NCI-H2081 (cell line): ENCODE results near the gene ABCA2.

Experiments used
- DNase-seq, 2 experiments: peaks; one replicate each; lab custom pipeline; 2025; lab: John Stamatoyannopoulos, UW

Gene ABCA2

DNA sequence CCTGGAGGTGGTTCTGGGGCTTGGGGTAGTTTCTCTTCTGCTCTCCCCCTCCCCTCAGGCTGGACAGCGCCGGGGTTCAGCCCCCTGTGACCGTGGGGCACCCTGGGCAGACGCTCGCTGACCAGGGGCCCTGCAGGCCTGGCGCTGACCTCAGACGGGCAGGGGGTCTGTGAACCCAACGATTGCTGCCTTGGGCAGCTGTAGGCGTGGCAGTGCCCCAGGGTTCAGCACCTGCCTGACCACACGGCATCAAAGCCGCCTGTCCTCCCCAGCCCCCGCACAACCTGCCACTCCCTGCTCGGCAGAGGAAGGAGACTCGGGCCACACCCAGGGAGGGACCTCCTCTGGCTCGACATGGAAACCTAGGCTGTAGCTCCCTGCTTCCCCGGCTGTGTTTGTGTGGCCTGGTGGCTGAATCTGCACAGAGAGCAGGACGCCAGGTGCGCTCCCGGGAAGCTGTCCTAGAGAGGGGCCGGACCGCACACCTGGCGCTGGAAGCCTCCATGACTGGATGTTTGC, 63.8 kb downstream of the ABCA2 start:
- DNase-seq, result no peak

DNA sequence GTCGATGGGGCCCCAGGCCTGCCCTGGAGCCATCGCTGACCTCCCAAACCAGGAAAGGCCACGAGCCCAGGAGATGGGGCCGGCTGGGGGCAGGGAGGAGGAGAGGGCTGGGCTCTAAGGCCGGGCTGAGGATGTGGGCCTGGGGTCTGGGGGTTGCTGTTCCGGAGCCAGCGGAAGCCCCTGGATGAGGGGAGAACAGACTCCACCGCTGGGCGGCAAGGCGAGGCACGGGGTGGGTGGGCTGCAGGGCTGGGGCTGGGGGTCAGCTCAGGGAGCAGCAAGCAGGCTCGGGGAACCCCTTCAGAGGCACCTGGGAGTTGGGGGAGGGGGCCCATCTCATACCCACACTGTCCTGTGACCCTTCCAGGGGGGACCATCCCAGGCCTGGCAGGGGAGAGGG, 64.3 kb downstream of the ABCA2 start:
- DNase-seq, result no peak

DNA sequence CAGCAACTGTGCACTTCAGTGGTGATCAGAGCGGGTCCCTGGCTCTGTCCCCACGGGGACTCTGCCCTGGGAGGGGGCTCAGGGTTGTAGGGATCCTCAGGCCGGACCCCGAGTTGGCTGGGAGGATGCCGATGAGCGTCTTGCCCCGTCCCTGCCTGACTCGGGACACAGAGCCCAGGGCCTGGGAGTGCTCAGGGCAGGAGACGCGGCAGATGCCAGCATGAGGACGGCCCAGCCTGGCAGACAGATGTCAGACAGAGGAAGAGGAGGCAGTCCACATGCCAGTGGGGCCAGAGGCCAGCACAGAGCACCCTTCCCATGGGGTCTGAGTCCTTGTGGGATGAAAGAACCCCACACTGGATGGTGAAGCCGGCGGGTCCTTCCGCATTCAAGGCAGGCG, 64.7 kb downstream of the ABCA2 start:
- DNase-seq, result no peak

DNA sequence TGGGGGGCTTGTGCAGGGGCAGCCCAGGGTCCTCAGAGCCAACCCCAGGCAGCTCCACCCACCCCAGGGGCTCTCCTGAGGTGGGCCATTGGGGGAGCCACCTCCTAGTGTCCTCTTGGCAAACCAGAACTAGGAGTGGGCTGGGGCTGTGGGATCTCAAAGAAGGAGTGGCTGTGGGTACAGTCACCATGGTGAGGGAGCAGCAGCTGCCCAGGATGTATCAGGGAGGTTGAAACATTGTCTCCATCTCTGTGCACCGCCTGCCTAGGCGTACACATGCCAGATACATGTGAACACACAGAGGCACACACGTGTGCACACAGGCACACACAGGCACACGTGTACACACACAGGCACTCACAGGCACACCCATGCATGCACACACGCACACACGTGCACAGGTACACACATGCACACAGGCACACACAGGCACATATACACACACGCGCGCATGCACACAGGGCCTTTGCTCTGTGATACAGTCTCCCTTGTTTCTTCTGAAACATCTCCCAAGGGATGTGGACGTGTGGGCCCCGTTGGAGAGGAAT, 65.3 kb downstream of the ABCA2 start:
- no peak for DNase-seq

DNA sequence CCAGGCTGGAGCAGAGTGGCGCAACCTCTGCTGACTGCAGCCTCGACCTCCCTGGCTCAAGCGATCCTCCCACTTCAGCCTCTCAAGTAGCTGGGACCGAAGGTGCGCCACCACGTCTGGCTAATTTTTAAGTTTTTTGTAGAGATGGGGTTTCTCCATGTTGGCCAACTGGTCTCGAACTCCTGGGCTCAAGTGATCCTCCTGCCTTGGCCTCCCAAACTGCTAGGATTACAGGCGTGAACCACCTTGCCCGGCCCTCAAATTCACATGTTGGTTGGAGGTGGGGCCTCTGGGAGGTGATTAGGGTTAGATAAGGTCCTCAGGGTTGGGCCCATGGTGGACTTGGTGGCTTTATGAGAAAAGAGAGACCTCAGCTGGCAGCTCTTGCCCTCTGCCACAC, 65.9 kb downstream of the ABCA2 start:
- DNase-seq, result no peak

DNA sequence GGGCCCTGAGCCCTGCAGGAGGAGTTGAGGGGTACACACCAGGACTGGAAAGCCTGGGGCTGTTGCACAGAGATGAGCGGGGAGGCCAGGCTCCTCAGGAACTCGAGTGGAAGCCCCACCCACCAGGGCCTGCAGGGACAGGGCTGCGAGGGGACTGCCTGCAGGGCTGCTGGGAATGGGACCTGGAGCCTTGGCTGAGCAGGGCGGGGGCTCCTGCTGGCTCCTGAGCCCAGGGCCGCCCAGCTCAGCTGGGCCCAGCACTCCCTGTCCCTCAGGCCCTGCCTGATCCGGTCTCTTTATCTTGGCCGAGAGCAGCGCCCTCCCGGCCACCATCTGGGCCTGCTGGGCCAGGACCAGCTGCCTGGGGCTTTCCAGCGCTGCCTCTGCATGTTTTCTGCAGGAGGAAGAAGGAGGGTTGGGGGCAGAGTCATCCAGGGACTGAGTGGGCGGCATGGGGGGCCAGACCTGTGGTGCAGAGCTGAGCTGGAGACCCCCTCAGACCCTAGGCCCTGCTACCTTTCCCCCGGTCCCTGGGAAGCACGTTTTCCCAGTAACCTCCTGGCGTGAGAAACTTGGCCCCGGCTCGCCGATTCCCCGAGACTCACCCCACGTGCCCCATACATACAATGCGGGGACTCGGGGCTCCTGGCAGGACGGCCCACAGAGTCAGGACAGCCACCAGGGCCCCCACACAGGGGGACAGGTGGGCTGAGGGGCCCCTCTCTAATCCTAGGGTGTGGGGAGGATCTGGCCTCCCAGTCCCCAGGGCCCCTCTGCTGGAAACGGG, 66.6 kb downstream of the ABCA2 start:
- no peak for DNase-seq

GRCh38 chr9:136960938-136961275, 67.1 kb downstream of the ABCA2 start:
- no peak for DNase-seq

DNA sequence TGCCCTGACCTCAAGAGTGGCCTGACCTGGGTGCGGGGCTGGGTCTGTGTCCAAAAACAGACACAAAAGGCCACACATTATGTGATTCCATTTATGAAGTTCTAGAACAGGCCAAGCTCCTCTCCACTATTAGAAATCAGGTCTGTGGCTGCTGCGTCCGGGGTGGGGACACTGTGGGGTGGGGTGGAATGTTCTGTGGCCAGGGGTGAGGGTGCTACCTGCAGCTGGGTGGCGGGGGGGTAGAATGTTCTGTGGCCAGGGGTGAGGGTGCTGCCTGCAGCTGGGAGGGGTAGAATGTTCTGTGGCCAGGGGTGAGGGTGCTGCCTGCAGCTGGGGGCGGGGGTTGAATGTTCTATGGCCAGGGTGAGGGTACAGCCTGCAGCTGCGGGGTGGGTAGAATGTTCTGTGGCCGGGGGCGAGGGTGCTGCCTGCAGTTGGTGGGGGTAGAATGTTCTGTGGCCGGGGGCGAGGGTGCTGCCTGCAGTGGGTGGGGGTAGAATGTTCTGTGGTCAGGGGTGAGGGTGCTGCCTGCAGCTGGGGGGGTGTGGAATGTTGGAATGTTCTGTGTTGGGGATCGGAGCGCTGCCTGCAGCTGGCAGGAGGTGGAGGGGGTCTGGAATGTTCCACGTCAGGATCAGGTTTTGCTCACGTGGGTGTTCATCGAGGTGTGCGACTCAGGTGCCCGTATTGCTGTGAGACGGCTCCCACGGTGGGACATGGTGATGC, 67.7 kb downstream of the ABCA2 start:
- DNase-seq, result no peak

DNA sequence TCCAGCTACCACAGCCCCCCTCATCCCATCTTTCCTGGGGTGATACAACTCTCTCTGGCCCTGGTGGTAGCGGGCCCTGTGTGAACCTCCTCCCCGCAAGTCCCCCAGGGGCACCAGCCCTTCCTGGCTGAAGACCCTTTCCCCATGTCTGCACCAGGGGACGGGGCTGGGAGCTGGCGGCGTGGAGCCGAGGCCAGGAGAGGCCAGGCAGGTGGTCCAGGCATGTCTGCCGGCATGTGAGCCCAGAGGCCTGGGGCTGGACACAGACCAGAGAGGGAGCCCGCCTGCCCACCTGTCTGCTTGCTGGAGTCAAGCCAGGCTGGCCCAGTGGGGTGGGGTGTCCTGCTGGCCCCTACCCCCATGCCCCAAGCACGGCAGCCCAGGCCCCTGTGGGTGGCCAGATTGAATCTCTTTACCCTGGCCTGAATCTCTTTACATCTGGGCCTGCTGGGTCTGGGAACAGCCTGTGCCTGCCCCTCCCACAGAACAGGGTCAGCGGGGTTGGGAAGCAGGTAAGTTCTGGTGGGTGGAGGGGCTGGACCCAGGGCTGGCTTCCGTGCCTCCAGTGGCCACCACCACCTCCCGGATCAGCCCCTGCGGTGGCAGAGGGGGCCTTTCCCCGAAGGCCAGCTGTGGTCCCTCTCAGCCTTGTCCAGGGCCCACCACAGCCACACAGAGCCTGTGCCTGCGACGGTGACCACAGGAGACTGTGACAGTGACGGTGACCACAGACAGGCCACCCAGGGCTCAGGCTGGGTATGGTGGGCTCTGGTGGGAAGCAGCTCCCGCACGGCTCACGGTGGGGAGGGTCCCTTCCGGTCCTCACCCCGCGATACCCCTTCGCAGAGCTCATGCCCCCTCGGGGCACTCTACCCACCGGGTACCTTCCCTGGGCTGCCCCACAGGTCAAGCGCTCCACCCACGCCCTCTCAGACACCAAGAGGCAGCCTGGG, 68.9 kb downstream of the ABCA2 start:
- no peak for DNase-seq

DNA sequence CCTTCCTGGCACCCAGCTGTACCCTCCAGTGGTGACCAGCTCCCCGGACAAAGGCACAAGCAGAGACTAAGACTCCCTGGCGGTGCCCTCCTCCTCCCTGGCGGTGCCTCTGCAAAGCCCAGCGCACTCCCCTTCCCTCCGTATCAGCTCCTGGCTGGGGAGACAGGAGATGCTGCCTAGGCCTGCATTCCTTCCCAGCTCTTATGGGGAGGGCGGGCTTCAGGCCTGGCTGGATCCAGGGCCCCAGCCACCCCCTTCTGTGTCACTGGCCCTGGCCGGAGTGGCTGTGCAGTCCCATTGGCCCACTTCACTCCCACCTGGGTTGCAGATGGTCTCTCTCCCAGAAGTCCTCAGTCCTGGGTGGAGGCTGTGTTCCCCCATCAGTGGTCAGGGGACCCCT, 69.6 kb downstream of the ABCA2 start:
- no peak for DNase-seq

GRCh38 chr9:136957901-136958300, 70.1 kb downstream of the ABCA2 start:
- DNase-seq, result no peak

GRCh38 chr9:136957461-136957860, 70.6 kb downstream of the ABCA2 start:
- no peak for DNase-seq
